HepG2 (cell line): Measurements from ENCODE around the gene GPA33. TPM values are rescaled to one million over a fixed set of nuclear protein-coding genes. Genes with fewer than 3 reads are reported as not detected.

Source experiments
- ATAC-seq: fragments of 200-7000 bp; cut with Tn5 transposase; 3 replicates; pipeline ENCODE4 v1.9.1; 2020; ENCODE audit warnings: mild to moderate bottlenecking, moderate library complexity
- BruUV-seq: library from RNA; stranded (reverse); fragments of 400-500 nt; replicated peaks from 2 replicates; lab custom pipeline; 2021; lab: Mats Ljungman, UMichigan
- CTCF ChIA-PET: fragments of 300-600 bp; formaldehyde crosslinking; extraction: SDS; loops from one replicate; lab custom pipeline; 2021; ENCODE audit warnings: low total read pairs, inconsistent platforms, low intra/inter-chr PET ratio; lab: Yijun Ruan, JAX
- POLR2A ChIA-PET: fragments of 350-600 bp; sonication (Branson Sonifier 250); formaldehyde crosslinking; loops from one replicate; lab custom pipeline; 2020; ENCODE audit warnings: antibody characterized with exemption, inconsistent platforms; lab: Yijun Ruan, JAX
- DNase-seq: peaks from one replicate; pipeline ENCODE4 v3.0.0-alpha.2; 2015; ENCODE audit warnings: low spot score
- FAIRE-seq: peaks from 3 replicates; lab custom pipeline; 2011; peaks lifted over from hg19 to GRCh38; lab: Jason Lieb, UNC
- H2AFZ ChIP-seq: one replicate; pipeline ENCODE4 v1.6.1; 2011; ENCODE audit warnings: low read length, inconsistent platforms
- H3K27ac ChIP-seq: fragments of 300-600 bp; 3 replicates; pipeline ENCODE4 v1.8.0; 2011; ENCODE audit warnings: mixed run types, mild to moderate bottlenecking, mixed read lengths, low read length, inconsistent platforms; ENCODE audit not compliant: insufficient read depth; ENCODE audit errors: extremely low read length
- H3K27me3 ChIP-seq, 2 experiments: fragments of 200-600 bp in 1 of 2; 2 replicates in 1 of 2; 3 replicates in 1 of 2; pipeline versions ENCODE4 v1.6.0 to v1.8.0; 2011; ENCODE audit warnings: low read length in 2 of 2, mild to moderate bottlenecking in 2 of 2, moderate library complexity in 2 of 2, inconsistent platforms in 1 of 2; ENCODE audit not compliant: insufficient read depth in 2 of 2, control insufficient read depth in 1 of 2
- H3K36me3 ChIP-seq, 2 experiments: fragments of 200-600 bp in 1 of 2; replicated peaks in 1 of 2; 2 replicates in 1 of 2; 3 replicates in 1 of 2; pipeline versions ENCODE4 v1.5.1 to v1.8.0; 2011; ENCODE audit warnings: low read length in 2 of 2, inconsistent platforms in 1 of 2; ENCODE audit not compliant: insufficient read depth in 2 of 2, control insufficient read depth in 1 of 2
- H3K4me1 ChIP-seq: 2 replicates; pipeline ENCODE4 v1.5.1; 2012; ENCODE audit warnings: low read length, inconsistent platforms; ENCODE audit not compliant: insufficient read depth
- H3K4me2 ChIP-seq: 2 replicates; pipeline ENCODE4 v1.6.0; 2011; ENCODE audit warnings: low read depth, low read length, inconsistent platforms
- H3K4me3 ChIP-seq, 3 experiments: fragments of 200-600 bp in 1 of 3; sonication (generic), shearing (Covaris generic) in 1 of 3; replicated peaks in 1 of 3; 2 replicates each; pipeline ENCODE4 v1.5.1; 2011 to 2016; ENCODE audit warnings: low read length in 3 of 3, inconsistent platforms in 2 of 3, low read depth in 2 of 3, mild to moderate bottlenecking in 2 of 3, control low read depth in 1 of 3, mixed read lengths in 1 of 3; ENCODE audit not compliant: insufficient read depth in 1 of 3
- H3K79me2 ChIP-seq: one replicate; pipeline ENCODE4 v1.6.1; 2011; ENCODE audit warnings: low read length, inconsistent platforms; ENCODE audit not compliant: insufficient read depth
- H3K9ac ChIP-seq: 2 replicates; pipeline ENCODE4 v1.6.0; 2011; ENCODE audit warnings: mild to moderate bottlenecking, low read depth, low read length, inconsistent platforms; ENCODE audit not compliant: insufficient read depth
- H3K9me3 ChIP-seq: 2 replicates; pipeline ENCODE4 v1.5.1; 2012; ENCODE audit warnings: mild to moderate bottlenecking, low read length
- H4K20me1 ChIP-seq: 2 replicates; pipeline ENCODE4 v1.6.0; 2011; ENCODE audit warnings: inconsistent platforms, mild to moderate bottlenecking, low read length, moderate library complexity; ENCODE audit not compliant: insufficient read depth
- AGO2 ChIP-seq: fragments of 200-400 bp; formaldehyde crosslinking; optimal IDR thresholded peaks from 2 replicates; pipeline ENCODE3; 2017; ENCODE audit warnings: mild to moderate bottlenecking, low read depth, low read length, moderate library complexity
- ARID3A ChIP-seq: IDR thresholded peaks from 2 replicates; pipeline ENCODE4 v1.6.1; 2012; ENCODE audit warnings: low read depth, low read length, improper control_type of control experiment
- CREBL2 ChIP-seq: sonication (generic); formaldehyde crosslinking; IDR thresholded peaks from 2 replicates; pipeline ENCODE4 v1.8.1; 2023; ENCODE audit warnings: missing genetic modification reagents, mild to moderate bottlenecking, borderline replicate concordance
- FOXO1 ChIP-seq: sonication (generic); formaldehyde crosslinking; IDR thresholded peaks from 2 replicates; pipeline ENCODE4 v1.4.0; 2020; ENCODE audit warnings: missing genetic modification reagents
- HMG20B ChIP-seq: conservative IDR thresholded peaks from 2 replicates; pipeline ENCODE4 v1.6.1; 2016; ENCODE audit warnings: missing genetic modification reagents, missing compliant biosample characterization
- KDM6A ChIP-seq: IDR thresholded peaks from 2 replicates; pipeline ENCODE4 v1.6.1; 2016; ENCODE audit warnings: low read depth
- MZF1 ChIP-seq: sonication (generic); formaldehyde crosslinking; IDR thresholded peaks from 2 replicates; pipeline ENCODE4 v1.8.1; 2023; ENCODE audit warnings: mild to moderate bottlenecking, missing genetic modification reagents, borderline replicate concordance
- PAXIP1 ChIP-seq: sonication (generic); formaldehyde crosslinking; conservative IDR thresholded peaks from 2 replicates; pipeline ENCODE4 v1.4.0; 2020; ENCODE audit warnings: mild to moderate bottlenecking, missing genetic modification reagents, moderate library complexity
- SIX1 ChIP-seq: sonication (generic); formaldehyde crosslinking; IDR thresholded peaks from 2 replicates; pipeline ENCODE4 v1.4.0; 2020; ENCODE audit warnings: missing genetic modification reagents, borderline replicate concordance
- SKI ChIP-seq: fragments of 450-650 bp; IDR thresholded peaks from one replicate; pipeline ENCODE4 v1.6.1; 2018; ENCODE audit warnings: mild to moderate bottlenecking; ENCODE audit not compliant: partially characterized antibody
- TBX2 ChIP-seq: sonication (generic); formaldehyde crosslinking; IDR thresholded peaks from 2 replicates; pipeline ENCODE4 v1.5.0; 2020; ENCODE audit warnings: missing genetic modification reagents, mild to moderate bottlenecking, borderline replicate concordance
- ZBTB20 ChIP-seq: sonication (generic); formaldehyde crosslinking; IDR thresholded peaks from 2 replicates; pipeline ENCODE4 v1.8.1; 2023; ENCODE audit warnings: missing genetic modification reagents, low read depth, mild to moderate bottlenecking, borderline replicate concordance
- ZFP1 ChIP-seq: IDR thresholded peaks from 2 replicates; pipeline ENCODE4 v1.6.1; 2016
- ZFP82 ChIP-seq: sonication (generic); formaldehyde crosslinking; IDR thresholded peaks from 2 replicates; pipeline ENCODE4 v1.5.1; 2020; ENCODE audit warnings: mild to moderate bottlenecking, missing genetic modification reagents, borderline replicate concordance
- ZKSCAN1 ChIP-seq: fragments of 150-350 bp; IDR thresholded peaks from 2 replicates; pipeline ENCODE4 v1.6.1; 2014; ENCODE audit warnings: low read length
- ZNF256 ChIP-seq: sonication (generic); formaldehyde crosslinking; conservative IDR thresholded peaks from 2 replicates; pipeline ENCODE4 v1.4.0; 2020; ENCODE audit warnings: missing genetic modification reagents
- ZNF577 ChIP-seq: sonication (generic); formaldehyde crosslinking; IDR thresholded peaks from 2 replicates; pipeline ENCODE4 v1.4.0; 2020; ENCODE audit warnings: mild to moderate bottlenecking, low read depth, missing genetic modification reagents, borderline replicate concordance
- ZNF83 ChIP-seq: sonication (generic); formaldehyde crosslinking; IDR thresholded peaks from 2 replicates; pipeline ENCODE4 v1.4.0; 2020; ENCODE audit warnings: missing genetic modification reagents, mild to moderate bottlenecking, borderline replicate concordance
- ZNF850 ChIP-seq: sonication (generic); formaldehyde crosslinking; conservative IDR thresholded peaks from 2 replicates; pipeline ENCODE4 v1.9.0; 2021; ENCODE audit warnings: mild to moderate bottlenecking, missing genetic modification reagents
- ZSCAN12 ChIP-seq: sonication (generic); formaldehyde crosslinking; IDR thresholded peaks from 2 replicates; pipeline ENCODE4 v1.9.0; 2021; ENCODE audit warnings: mild to moderate bottlenecking, missing genetic modification reagents
- WGBS: methylation state at CpG from one replicate; pipeline ENCODE4 v1.1.6; 2017; ENCODE audit warnings: low lambda C conversion rate; 5-methylcytosine and 5-hydroxymethylcytosine counted together
- in situ Hi-C: cut with HindIII; loops from 2 replicates; pipeline ENCODE4 v1.10.0; 2017; ENCODE audit warnings: low pct_unique_long_range_greater_than_20kb; ENCODE audit not compliant: extremely low pct_ligation_motif_present
- intact Hi-C: fragments of 100-400 bp; cut with micrococcal nuclease; formaldehyde crosslinking; loops from one replicate; pipeline ENCODE4 v1.10.0; 2022; ENCODE audit not compliant: unreplicated experiment
- polyA plus RNA-seq, 8 experiments: library from polyadenylated mRNA; depleted of rRNA in 3 of 8; stranded (reverse) in 7 of 8; unstranded in 1 of 8; fragments of >200 nt; fragmentation: Illumina TruSeq in 4 of 8; extraction: Trizol in 4 of 8; gene quantifications; 2 replicates each; pipeline versions ENCODE4 v1.2.1 to v1.2.3, GENCODE V29; 2011 to 2016; ENCODE audit warnings: low read depth in 4 of 8, missing spikeins in 1 of 8, mixed read lengths in 1 of 8; ENCODE audit not compliant: insufficient read depth in 1 of 8
- total RNA-seq, 5 experiments: library from RNA; depleted of rRNA; stranded (reverse); fragments of >200 nt; fragmentation: Illumina TruSeq; extraction: Trizol; gene quantifications; 2 replicates each; pipeline ENCODE4 v1.2.3, GENCODE V29; 2016; ENCODE audit warnings: low read depth in 1 of 5

GPA33 gene
- total and polyA plus RNA-seq, 2 of the 13 experiments (the other 11 are each of a cell fraction or from before 2014, with no cell fraction given): not detected

- intact Hi-C loops: no loop called here
- ATAC-seq: no peak
- BruUV-seq: no TSS peak
Observed at GRCh38 chr1:167120899-167121298, 30.7 kb upstream of the GPA33 start.

GRCh38 chr1:167119696-167120095 is 29.5 kb upstream of the GPA33 start:
- intact Hi-C loops (no loop called here), in situ Hi-C loops (no loop called here)
- WGBS: 59% methylated on average over 3 of the region's 3 CpGs
- H3K36me3 ChIP-seq: no peaks in the 10 kb centered on the region
- FAIRE-seq: no peak
- no peak overlapping the region for H2AFZ ChIP-seq
- no peak overlapping the region for H3K4me2 ChIP-seq
- no peak overlapping the region for H3K27ac ChIP-seq
- no peak for DNase-seq
- no peaks in the 10 kb centered on the region for H3K79me2 ChIP-seq
- H3K9me3 ChIP-seq: no peaks in the 10 kb centered on the region
- no peak for ATAC-seq
- H4K20me1 ChIP-seq: no peaks in the 10 kb centered on the region
- no TSS peak for BruUV-seq
- ChIA-PET CTCF (no interaction called here), POLR2A (no interaction called here)
- H3K27me3 ChIP-seq: peaks cover 0 to 28% of the 10 kb centered on the region in 2 experiments; a peak in 3 of 5 replicates
- no peak overlapping the region for H3K4me3 ChIP-seq
- no peak overlapping the region for H3K9ac ChIP-seq
- H3K4me1 ChIP-seq: no peaks in the 10 kb centered on the region
- TF ChIP-seq ZFP1 (no peak), AGO2 (no peak), ZNF850 (CRISPR knock-in tag) (no peak), HMG20B (CRISPR knock-in tag) (no peak), ZNF83 (CRISPR knock-in tag) (no peak), ZNF256 (CRISPR knock-in tag) (no peak), PAXIP1 (CRISPR knock-in tag) (no peak), ARID3A (no peak), MZF1 (CRISPR knock-in tag) (no peak), SKI (no peak)

More at GRCh38 chr1:167120899-167121298, 30.7 kb upstream of the GPA33 start:
- no peak for DNase-seq
- Histone ChIP-seq H3K4me1 (no peaks in the 10 kb centered on the region), H3K9ac (no peak overlapping the region), H3K4me2 (no peak overlapping the region), H3K4me3 (no peak overlapping the region), H2AFZ (no peak overlapping the region), H3K9me3 (no peaks in the 10 kb centered on the region), H4K20me1 (no peaks in the 10 kb centered on the region), H3K79me2 (no peaks in the 10 kb centered on the region), H3K36me3 (no peaks in the 10 kb centered on the region), H3K27me3 (peaks cover under 1 to 33% of the 10 kb centered on the region in 2 experiments; a peak in 3 of 5 replicates), H3K27ac (no peak overlapping the region)
- in situ Hi-C loops: no loop called here
- ChIA-PET CTCF (no interaction called here), POLR2A (no interaction called here)
- 66% methylated on average over 13 of the region's 13 CpGs for WGBS
- TF ChIP-seq ZKSCAN1 (no peak), TBX2 (CRISPR knock-in tag) (no peak), FOXO1 (CRISPR knock-in tag) (no peak), ZFP82 (CRISPR knock-in tag) (no peak), CREBL2 (no peak), KDM6A (CRISPR knock-in tag) (no peak), ZBTB20 (no peak), ZNF577 (no peak), SIX1 (CRISPR knock-in tag) (no peak), ZSCAN12 (CRISPR knock-in tag) (no peak)
- no peak for FAIRE-seq
